Measurements from ENCODE around the gene RIOX2. TPM values are rescaled to one million over a fixed set of nuclear protein-coding genes. Genes with fewer than 3 reads are reported as not detected.

Gene RIOX2
- total RNA-seq, 2 donors from 2014 or later: 22.1 to 32.3 TPM

DNA sequence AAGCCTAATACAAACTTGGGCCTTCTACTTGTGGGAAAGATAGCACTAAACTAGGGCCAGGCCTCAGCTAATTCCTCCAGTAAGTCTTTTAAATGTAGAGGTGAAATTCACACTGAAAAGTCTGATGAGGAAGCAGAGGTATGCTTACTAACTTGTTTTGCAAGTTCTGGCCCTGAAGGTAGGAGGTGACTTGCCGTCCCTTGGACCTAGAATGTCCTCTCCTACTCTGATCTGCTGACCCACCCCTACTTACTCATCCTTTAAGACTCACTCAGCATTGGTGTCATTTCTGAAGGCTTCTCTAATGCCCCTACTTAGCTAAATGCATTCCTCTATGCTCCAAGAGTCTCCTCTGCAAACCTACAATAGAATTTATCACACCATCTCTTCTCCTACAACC, 19.4 kb downstream of the RIOX2 start:
- H3K9me3 ChIP-seq: no peaks in the 10 kb centered on the region
- no peak overlapping the region for H3K27ac ChIP-seq
- WGBS, 2 donors: 94 to 100% methylated on average over 1 of the region's 1 CpG
- no peak for ATAC-seq
- peaks cover 0 to 23% of the 10 kb centered on the region in 2 donors for H3K36me3 ChIP-seq (replicated peaks in 1 of 2; ENCODE audit: insufficient read depth in 1 of 2, low read depth in 2 of 2)
- H3K4me3 ChIP-seq: no peak overlapping the region
- no peaks in the 10 kb centered on the region for H3K27me3 ChIP-seq
- intact Hi-C loops (cut with DNase I): no loop called here
- TF ChIP-seq POLR2A (IDR thresholded peaks at IDR 0.05): no peak
- TF ChIP-seq, protein P1, sequence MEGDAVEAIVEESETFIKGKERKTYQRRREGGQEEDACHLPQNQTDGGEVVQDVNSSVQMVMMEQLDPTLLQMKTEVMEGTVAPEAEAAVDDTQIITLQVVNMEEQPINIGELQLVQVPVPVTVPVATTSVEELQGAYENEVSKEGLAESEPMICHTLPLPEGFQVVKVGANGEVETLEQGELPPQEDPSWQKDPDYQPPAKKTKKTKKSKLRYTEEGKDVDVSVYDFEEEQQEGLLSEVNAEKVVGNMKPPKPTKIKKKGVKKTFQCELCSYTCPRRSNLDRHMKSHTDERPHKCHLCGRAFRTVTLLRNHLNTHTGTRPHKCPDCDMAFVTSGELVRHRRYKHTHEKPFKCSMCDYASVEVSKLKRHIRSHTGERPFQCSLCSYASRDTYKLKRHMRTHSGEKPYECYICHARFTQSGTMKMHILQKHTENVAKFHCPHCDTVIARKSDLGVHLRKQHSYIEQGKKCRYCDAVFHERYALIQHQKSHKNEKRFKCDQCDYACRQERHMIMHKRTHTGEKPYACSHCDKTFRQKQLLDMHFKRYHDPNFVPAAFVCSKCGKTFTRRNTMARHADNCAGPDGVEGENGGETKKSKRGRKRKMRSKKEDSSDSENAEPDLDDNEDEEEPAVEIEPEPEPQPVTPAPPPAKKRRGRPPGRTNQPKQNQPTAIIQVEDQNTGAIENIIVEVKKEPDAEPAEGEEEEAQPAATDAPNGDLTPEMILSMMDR (IDR thresholded peaks at IDR 0.05): no peak
- DNase-seq: no peak
- no peaks in the 10 kb centered on the region for H3K4me1 ChIP-seq

DNA sequence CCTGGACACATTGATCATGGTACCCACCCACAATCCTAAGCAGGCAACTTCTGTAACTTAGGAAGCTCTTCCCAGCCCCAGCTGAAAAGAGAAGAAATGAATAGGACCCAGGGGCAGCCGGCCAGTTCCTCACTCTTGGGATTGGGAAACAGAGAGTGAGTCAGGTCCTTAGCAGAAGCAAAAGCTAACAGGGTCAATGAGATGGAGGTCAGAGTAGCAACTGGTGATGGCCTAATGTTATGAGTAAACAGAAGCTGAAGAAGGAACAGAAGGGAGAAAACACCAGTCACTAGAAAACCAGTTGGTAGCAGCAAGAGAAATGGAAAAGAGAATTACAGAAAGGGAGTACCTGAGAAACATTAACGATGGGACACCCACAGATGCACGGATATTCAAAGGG, 20.0 kb downstream of the RIOX2 start:
- peak; percentile 40 for ATAC-seq
- intact Hi-C loops (cut with DNase I): no loop called here
- Histone ChIP-seq H3K27ac (no peak overlapping the region), H3K36me3 (replicated peaks in 1 of 2; ENCODE audit: insufficient read depth in 1 of 2, low read depth in 2 of 2) (peaks cover 0 to 25% of the 10 kb centered on the region in 2 donors), H3K9me3 (no peaks in the 10 kb centered on the region), H3K4me3 (no peak overlapping the region), H3K27me3 (no peaks in the 10 kb centered on the region), H3K4me1 (no peaks in the 10 kb centered on the region)
- TF ChIP-seq POLR2A (IDR thresholded peaks at IDR 0.05): no peak
- TF ChIP-seq, protein P1 (IDR thresholded peaks at IDR 0.05): no peak
- WGBS, 2 donors: 89% methylated on average over 3 of the region's 3 CpGs
- peak in 2 of 4 donors; percentile 23 to 49 for DNase-seq

DNA sequence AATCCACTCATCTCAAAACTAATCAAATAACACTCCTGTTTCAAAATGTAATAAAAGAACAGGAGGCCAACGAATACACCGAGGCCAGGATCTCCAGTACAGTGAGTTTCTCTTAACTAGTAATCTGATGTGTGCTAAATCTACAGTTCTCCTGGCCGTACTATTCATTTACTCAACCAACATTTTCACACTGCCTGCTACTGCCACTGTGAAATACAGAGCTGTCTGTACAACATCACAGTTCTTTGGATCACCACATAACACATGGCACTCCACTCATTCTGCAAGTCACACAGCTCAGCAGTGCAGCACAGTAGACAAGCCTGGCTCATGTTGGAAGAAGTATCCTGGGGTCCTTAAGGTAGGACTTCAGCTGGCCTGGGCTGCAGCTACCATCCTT, 21.9 kb downstream of the RIOX2 start:
- DNase-seq (no peak), ATAC-seq (no peak)
- Histone ChIP-seq H3K27me3 (no peaks in the 10 kb centered on the region), H3K9me3 (no peaks in the 10 kb centered on the region), H3K4me3 (no peak overlapping the region), H3K4me1 (no peaks in the 10 kb centered on the region), H3K27ac (no peak overlapping the region), H3K36me3 (replicated peaks in 1 of 2; ENCODE audit: insufficient read depth in 1 of 2, low read depth in 2 of 2) (peaks cover 0 to 33% of the 10 kb centered on the region in 2 donors)
- 83 to 91% methylated on average over 3 of the region's 3 CpGs for WGBS, 2 donors
- intact Hi-C loops (cut with DNase I): no loop called here
- TF ChIP-seq, protein P1 (IDR thresholded peaks at IDR 0.05): no peak
- TF ChIP-seq POLR2A (IDR thresholded peaks at IDR 0.05): no peak

- H3K4me3 ChIP-seq: no peak overlapping the region
- ATAC-seq (no peak), DNase-seq (no peak)
- no peaks in the 10 kb centered on the region for H3K27me3 ChIP-seq
- H3K9me3 ChIP-seq: no peaks in the 10 kb centered on the region
- intact Hi-C loops (cut with DNase I): no loop called here
- 81% methylated on average over 5 of the region's 5 CpGs for WGBS, 2 donors
- H3K4me1 ChIP-seq: no peaks in the 10 kb centered on the region
- H3K27ac ChIP-seq: no peak overlapping the region
- TF ChIP-seq, protein P1 (IDR thresholded peaks at IDR 0.05): no peak
- TF ChIP-seq POLR2A (IDR thresholded peaks at IDR 0.05): no peak
- H3K36me3 ChIP-seq (replicated peaks in 1 of 2; ENCODE audit: insufficient read depth in 1 of 2, low read depth in 2 of 2): peaks cover 0 to 39% of the 10 kb centered on the region in 2 donors
Measured at GRCh38 chr3:97949743-97950142, 22.5 kb downstream of the RIOX2 start.

- no peak for TF ChIP-seq POLR2A (IDR thresholded peaks at IDR 0.05)
- TF ChIP-seq, protein P1 (IDR thresholded peaks at IDR 0.05): no peak
- Histone ChIP-seq H3K27ac (no peak overlapping the region), H3K36me3 (replicated peaks in 1 of 2; ENCODE audit: insufficient read depth in 1 of 2, low read depth in 2 of 2) (peaks cover 0 to 35% of the 10 kb centered on the region in 2 donors), H3K27me3 (no peaks in the 10 kb centered on the region), H3K9me3 (no peaks in the 10 kb centered on the region), H3K4me1 (no peaks in the 10 kb centered on the region), H3K4me3 (no peak overlapping the region)
- no peak for DNase-seq
- 100% methylated on average over 2 of the region's 2 CpGs for WGBS, 2 donors
- intact Hi-C loops (cut with DNase I): no loop called here
- no peak for ATAC-seq
Measured at GRCh38 chr3:97949110-97949485, 23.1 kb downstream of the RIOX2 start.
